Thyroid gland (tissue), 4 donors: ENCODE results near the gene NKX1-1.

Experiments used
- CTCF ChIP-seq, 6 experiments: fragments of 200-600 bp in 3 of 6; fragments of 450-650 bp in 3 of 6; sonication (generic) in 3 of 6; IDR thresholded peaks; one replicate each; pipeline ENCODE4 v1.5.1; 2016 to 2019; ENCODE audit warnings: antibody characterized with exemption in 6 of 6, mild to moderate bottlenecking in 2 of 6, inconsistent platforms in 1 of 6, moderate library complexity in 1 of 6
- POLR2A ChIP-seq, 2 donors: fragments of 450-650 bp; IDR thresholded peaks; one replicate each; pipeline ENCODE4 v1.6.1; 2017; ENCODE audit warnings: antibody characterized with exemption in 2 of 2, mild to moderate bottlenecking in 2 of 2, moderate library complexity in 1 of 2

- TF ChIP-seq CTCF (IDR thresholded peaks at IDR 0.05) (no peak), POLR2A (IDR thresholded peaks at IDR 0.05) (no peak)
Measured at GRCh38 chr4:1378559-1379231, 27.5 kb downstream of the NKX1-1 start.
